Esophagus squamous epithelium (tissue), 4 donors: ENCODE measurements around the gene TUBA1A.

Experiments used
- CTCF ChIP-seq, 6 experiments: fragments of 450-650 bp in 4 of 6; fragments of 200-600 bp in 2 of 6; sonication (generic) in 2 of 6; IDR thresholded peaks; one replicate each; pipeline ENCODE4 v1.5.1; 2016 to 2019; ENCODE audit warnings: antibody characterized with exemption in 6 of 6, mild to moderate bottlenecking in 4 of 6, moderate library complexity in 4 of 6
- POLR2A ChIP-seq, 4 donors: fragments of 450-650 bp; IDR thresholded peaks; one replicate each; pipeline ENCODE4 v1.6.1; 2017; ENCODE audit warnings: antibody characterized with exemption in 4 of 4, mild to moderate bottlenecking in 4 of 4, moderate library complexity in 3 of 4

- TF ChIP-seq CTCF (IDR thresholded peaks at IDR 0.05) (no peak), POLR2A (IDR thresholded peaks at IDR 0.05) (no peak)
Measured at GRCh38 chr12:49201595-49202295, 12.9 kb upstream of the TUBA1A start.
